Stimulated activated CD4-positive, alpha-beta T cell treated with anti-CD3 and anti-CD28 coated beads, Interleukin-15, amount 100 ng/mL, for 24 hours (primary cell): Measurements from ENCODE around the gene IFI27.
"Not testable (repeated sequence)": the region's sequence is repeated elsewhere in the genome, so short reads cannot be mapped to it uniquely, and the experiment has no call there.

Experiments used
- DNase-seq: peaks from one replicate; pipeline ENCODE4 v3.0.0-alpha.2; 2020

IFI27 gene

DNA sequence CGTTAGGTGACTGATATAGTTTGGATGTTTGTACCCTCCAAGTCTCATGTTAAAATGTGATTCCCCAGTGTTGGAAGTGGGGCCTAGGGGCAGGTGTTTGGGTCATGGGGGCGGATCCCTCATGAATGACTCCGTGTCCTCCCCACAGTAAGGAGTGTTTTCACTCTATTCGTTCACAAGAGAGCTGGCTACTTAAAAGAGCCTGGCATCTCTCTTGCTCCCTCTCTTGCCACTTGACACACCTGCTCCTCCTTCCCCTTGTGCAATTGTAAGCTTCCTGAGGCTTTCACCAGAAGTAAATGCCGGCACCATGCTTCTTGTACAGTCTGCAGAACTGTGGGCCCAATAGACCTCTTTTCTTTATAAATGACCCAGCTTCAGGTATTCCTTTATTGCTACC, 16.3 kb downstream of the IFI27 start:
- DNase-seq = no peak

DNA sequence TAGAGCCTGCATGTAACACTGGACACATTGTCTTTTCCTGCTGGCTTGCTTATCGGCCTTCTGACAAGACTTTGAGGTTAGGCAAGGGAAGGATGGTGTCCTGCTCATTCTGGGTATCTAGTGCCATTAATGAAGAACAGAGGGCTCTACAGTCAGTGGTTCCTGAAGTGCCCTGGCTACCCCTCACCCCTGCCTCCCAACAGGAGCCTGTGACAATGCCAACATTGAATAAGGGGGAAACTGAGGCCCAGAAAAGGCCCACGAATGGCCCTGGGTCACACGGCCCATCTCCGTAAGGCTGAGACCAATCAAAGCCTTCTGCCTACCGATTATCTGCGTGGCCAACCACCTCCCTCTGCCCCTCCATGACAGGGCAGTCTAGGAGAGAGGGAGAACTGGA, 16.8 kb downstream of the IFI27 start:
- no peak for DNase-seq

GRCh38 chr14:94128216-94128839, 17.8 kb downstream of the IFI27 start:
- DNase-seq = no peak

DNA sequence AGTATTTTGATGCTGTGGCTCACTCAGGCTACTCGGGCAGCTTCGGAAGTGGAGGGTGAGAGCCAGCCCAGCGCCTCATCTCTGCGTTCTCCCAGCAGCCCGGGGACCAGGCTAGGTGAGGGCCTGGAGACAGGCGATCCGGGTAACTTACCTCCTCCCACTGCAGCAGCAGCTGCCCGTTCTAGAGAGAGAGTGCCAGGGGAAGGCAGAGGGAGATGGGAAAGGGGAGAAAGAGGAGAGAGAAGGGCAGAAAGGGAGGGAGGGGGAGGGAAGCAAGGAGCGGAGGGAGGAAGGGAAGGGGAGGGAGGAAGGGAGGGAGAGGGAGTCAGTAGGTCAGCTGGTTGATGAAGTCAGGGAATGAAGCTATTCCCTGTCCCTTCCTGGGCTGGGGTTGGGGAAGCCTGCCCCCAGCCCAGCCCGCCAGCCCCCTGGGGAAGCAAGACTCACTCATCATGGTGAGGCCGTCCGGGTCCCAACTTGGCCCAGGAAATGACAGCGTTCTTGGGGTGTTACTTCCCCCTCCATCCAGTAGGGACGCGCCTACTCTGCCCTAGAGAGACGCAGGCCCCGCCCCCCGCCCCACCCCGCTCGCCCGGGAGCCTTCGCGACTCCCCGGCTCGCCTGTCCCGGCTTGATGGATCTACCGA, 18.7 kb downstream of the IFI27 start, which contains the start of gene IFI27L2:
Gene IFI27L2 (minus strand): TSS at position 494 of the 647 bp plus-strand sequence. CDS start 40 bp downstream, at position 454.
- peak; percentile 83 for DNase-seq

GRCh38 chr14:94129758-94130414, 19.4 kb downstream of the IFI27 start:
- DNase-seq = peak; percentile 55

- DNase-seq = peak; percentile 68
Measured at GRCh38 chr14:94132285-94132887, 21.9 kb downstream of the IFI27 start.

DNA sequence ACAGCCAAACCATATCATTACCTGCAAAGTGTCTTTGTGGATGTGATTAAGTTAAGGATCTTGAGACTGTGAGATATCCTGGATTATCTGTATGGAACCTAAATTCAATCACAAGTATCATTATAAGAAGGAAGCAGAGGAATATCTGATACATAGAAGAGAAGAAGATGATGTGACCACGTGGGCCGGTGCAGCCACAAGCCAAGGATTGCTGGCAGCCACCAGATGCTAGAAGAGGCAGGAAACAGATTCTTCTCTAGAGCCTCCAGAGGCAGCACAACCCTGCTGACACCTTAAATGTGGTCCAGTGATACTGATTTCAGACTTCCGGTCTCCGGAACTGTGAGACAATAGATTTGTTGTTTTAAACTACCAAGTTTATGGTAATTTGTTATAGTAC, 24.9 kb downstream of the IFI27 start:
- no peak for DNase-seq

DNA sequence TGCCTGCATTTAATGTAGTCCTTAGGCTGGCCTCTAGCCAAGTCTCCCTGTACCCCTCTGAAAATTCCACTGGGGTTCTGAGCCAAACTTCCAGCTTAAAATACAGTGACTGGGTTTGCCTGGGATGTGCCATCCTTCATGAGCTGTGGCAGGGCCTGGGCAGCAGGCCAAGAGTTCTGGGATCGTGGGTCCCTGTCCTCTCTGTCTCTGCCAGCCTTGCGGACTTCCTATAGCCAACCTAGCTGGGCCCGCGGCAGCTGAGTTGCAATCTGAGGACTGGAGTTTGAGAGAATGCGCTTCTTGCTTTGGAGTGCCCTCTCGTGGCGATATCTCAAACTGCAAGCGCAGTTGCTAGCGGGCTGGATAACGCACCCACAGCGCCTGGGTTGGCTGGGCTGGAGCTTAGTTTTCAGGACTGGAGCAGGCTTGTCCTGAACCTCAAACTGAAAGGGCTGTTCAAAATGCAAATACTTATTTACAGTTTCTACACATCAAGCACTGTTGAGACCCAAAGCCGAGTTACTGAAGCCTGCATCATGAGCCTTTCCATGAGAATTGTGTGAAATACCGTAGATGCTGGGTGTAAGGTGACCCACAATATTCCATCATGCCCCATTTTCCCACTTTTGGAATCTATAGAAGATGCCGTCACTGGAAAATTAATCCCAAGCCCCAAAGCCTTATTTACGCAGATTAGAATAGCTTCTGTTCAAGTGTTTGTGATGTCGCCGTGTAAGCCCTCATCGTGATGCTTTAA, 26.2 kb downstream of the IFI27 start:
- peak; percentile 91 for DNase-seq

- DNase-seq = no peak
Measured at GRCh38 chr14:94138251-94138650, 27.7 kb downstream of the IFI27 start.

DNA sequence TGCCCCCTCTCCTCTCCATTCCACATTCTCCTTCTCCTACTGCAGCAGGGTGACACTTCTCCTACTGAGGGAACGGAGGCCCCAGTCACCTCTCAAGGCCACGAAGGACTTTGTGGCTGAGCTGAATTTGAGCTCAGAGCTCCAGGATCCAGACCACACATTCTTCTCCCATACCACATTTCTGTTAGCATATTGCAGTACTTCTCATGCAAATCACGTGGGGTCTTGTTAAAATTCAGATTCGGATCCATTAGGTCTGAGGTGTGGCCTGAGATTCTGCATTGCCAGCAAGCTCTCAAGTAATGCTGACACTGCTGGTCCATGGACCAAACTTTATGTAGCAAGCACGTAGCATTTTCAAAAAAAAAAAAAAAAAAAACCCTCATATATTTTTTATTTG, 28.5 kb downstream of the IFI27 start:
- no peak for DNase-seq

- no peak for DNase-seq
Measured at GRCh38 chr14:94139421-94139820, 28.9 kb downstream of the IFI27 start.

DNA sequence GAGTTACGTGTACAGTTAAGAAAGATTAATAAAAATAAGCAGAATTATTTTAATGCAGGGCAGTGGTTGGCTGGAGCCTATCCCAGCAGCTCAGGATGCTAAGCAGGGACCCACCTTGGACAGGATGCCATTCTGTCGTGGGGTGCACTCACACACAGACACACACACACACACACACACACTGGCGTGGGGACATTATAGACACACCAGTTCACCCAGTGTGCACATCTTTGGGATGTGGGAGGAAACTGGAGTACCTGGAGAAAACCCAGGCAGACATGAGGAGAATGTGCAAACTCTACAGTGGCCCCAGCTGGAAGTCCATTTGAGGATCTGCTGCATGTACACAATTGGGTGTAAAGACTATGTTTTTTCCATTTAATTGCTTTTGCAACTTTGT, 31.7 kb downstream of the IFI27 start:
- DNase-seq = no peak

DNA sequence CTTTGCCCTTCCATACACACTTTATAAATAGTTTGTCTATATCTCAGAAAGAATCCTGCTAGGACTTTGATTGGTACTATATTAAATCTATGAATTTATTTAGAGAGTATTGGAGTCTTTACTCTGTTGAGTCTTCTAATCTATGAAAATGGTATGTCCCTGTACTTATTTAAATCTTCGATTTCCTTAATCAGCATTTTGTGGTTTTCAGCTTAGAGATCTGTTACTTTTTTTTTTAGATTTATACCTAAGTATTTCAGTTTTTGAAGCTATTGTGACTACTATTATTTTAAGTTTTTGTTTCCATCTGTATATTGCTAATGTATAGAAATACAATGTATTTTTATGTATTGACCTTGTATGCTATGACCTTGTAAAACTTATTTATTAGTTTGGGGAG, 32.3 kb downstream of the IFI27 start:
- no peak for DNase-seq

GRCh38 chr14:94143239-94143638, 32.7 kb downstream of the IFI27 start:
- no peak for DNase-seq

DNA sequence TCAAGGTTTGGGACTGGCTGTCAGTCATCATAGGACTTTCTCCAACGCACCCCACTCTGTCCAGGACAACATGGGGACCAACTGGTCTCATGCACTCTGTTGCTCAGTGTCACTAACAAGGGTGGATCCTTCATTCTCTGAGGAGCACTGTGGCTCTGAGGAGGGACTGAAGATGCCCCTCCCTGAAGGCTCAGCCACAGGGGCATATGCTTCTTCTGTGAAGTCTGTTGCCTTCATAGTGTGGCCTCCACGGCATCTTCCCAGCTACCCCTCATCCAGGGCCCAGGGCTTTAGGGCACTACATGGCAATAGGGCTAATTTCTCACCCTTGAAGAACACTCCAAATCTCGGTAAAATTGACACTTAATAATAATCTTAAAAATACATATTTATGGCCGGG, 33.2 kb downstream of the IFI27 start:
- no peak for DNase-seq

GRCh38 chr14:94144765-94145164, 34.2 kb downstream of the IFI27 start:
- DNase-seq = no peak

GRCh38 chr14:94145902-94146527, 35.5 kb downstream of the IFI27 start:
- DNase-seq = no peak

- DNase-seq = no peak
Measured at GRCh38 chr14:94152676-94153075, 42.1 kb downstream of the IFI27 start.

DNA sequence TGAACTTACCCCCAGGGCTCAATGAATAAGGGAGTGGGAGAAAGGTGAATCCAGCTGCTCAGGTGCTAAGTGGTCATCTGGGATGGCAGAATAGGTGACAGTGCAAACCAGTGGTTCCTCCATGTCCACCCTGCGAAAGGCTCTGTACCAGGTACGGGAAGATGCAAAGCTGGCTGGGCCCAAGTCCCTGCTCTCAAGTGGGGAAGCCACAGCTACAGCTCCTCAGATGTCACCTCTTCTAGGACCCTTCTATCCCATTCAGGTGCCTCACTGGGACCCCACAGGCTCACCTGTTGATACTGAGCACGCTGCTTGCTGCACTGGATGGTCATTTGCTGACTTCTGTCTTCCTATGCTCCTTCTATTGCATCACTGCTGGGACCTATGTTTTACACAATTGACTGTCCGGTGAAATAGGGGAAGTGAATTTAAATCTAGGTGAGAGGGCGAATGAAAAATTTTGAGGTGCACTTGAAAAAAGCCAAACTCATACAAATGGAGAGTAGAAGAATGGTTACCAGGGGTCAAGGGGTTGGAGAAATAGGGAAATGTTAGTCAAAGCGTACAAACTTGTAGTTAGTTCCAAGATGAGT, 43.3 kb downstream of the IFI27 start:
- no peak for DNase-seq

- DNase-seq = not testable (repeated sequence)
Measured at GRCh38 chr14:94156143-94156542, 45.6 kb downstream of the IFI27 start.

- no peak for DNase-seq
Measured at GRCh38 chr14:94157197-94157596, 46.7 kb downstream of the IFI27 start.

GRCh38 chr14:94158239-94158883, 47.8 kb downstream of the IFI27 start:
- peak; percentile 25 for DNase-seq
